GM12891 (cell line): ENCODE data around the gene CCIN.

ENCODE experiments used
- DNase-seq: peaks from one replicate; pipeline ENCODE4 v3.0.0; 2011; ENCODE audit warnings: low spot score; ENCODE audit not compliant: insufficient read length
- FAIRE-seq: peaks from 2 replicates; lab custom pipeline; 2011; peaks lifted over from hg19 to GRCh38; lab: Jason Lieb, UNC
- PAX5 ChIP-seq: IDR thresholded peaks from 2 replicates; pipeline ENCODE4 v1.6.1; 2011; ENCODE audit warnings: low read length, moderate library complexity, mild to moderate bottlenecking; ENCODE audit not compliant: insufficient read depth, severe bottlenecking
- POLR2A ChIP-seq: IDR thresholded peaks from 2 replicates; pipeline ENCODE4 v1.6.1; 2011; ENCODE audit warnings: low read depth, low read length, control low read depth
- POLR2AphosphoS5 ChIP-seq: IDR thresholded peaks from 2 replicates; pipeline ENCODE4 v1.6.1; 2011; ENCODE audit warnings: low read depth, low read length, control low read depth
- POU2F2 ChIP-seq: IDR thresholded peaks from 2 replicates; pipeline ENCODE4 v1.6.1; 2011; ENCODE audit warnings: low read depth, mild to moderate bottlenecking, control low read depth, low read length, moderate library complexity
- SPI1 ChIP-seq: IDR thresholded peaks from 2 replicates; pipeline ENCODE4 v1.6.1; 2011; ENCODE audit warnings: low read depth, low read length, control low read depth
- TAF1 ChIP-seq: IDR thresholded peaks from 2 replicates; pipeline ENCODE4 v1.6.1; 2011; ENCODE audit warnings: low read depth, low read length, control low read depth

The CCIN gene

GRCh38 chr9:36191686-36192085 is 22.5 kb downstream of the CCIN start:
- DNase-seq (no peak), FAIRE-seq (no peak)
- TF ChIP-seq TAF1 (no peak), POU2F2 (no peak), PAX5 (no peak), POLR2AphosphoS5 (no peak), POLR2A (no peak), SPI1 (no peak)

- TF ChIP-seq PAX5 (peak; percentile 35), POU2F2 (no peak)
- FAIRE-seq (no peak), DNase-seq (no peak)
Observed at GRCh38 chr9:36192196-36192595, 23.0 kb downstream of the CCIN start.

GRCh38 chr9:36193023-36193422 is 23.8 kb downstream of the CCIN start:
- FAIRE-seq = no peak

GRCh38 chr9:36194326-36195000 is 25.3 kb downstream of the CCIN start:
- no peak for DNase-seq
- no peak for TF ChIP-seq POLR2A
- TF ChIP-seq PAX5 = no peak
- TF ChIP-seq SPI1 = no peak
- no peak for TF ChIP-seq POU2F2
- no peak for TF ChIP-seq TAF1
- FAIRE-seq = peak; percentile 20

More at GRCh38 chr9:36193023-36193422, 23.8 kb downstream of the CCIN start:
- DNase-seq = no peak
- TF ChIP-seq POU2F2 (no peak), POLR2A (no peak), SPI1 (no peak), POLR2AphosphoS5 (no peak), TAF1 (no peak), PAX5 (no peak)

GRCh38 chr9:36204906-36205547 is 35.8 kb downstream of the CCIN start:
- no peak for TF ChIP-seq SPI1
- no peak for TF ChIP-seq PAX5
- no peak for TF ChIP-seq POLR2AphosphoS5
- no peak for TF ChIP-seq POU2F2
- no peak for TF ChIP-seq TAF1
- no peak for TF ChIP-seq POLR2A
- no peak for FAIRE-seq
- DNase-seq = no peak

- FAIRE-seq (no peak), DNase-seq (no peak)
- TF ChIP-seq SPI1 (no peak), POLR2A (no peak), PAX5 (no peak), POLR2AphosphoS5 (no peak), POU2F2 (no peak), TAF1 (no peak)
Observed at GRCh38 chr9:36207016-36207415, 37.8 kb downstream of the CCIN start.

- FAIRE-seq (no peak), DNase-seq (no peak)
- no peak for TF ChIP-seq POU2F2
- no peak for TF ChIP-seq POLR2AphosphoS5
- no peak for TF ChIP-seq PAX5
- no peak for TF ChIP-seq POLR2A
- TF ChIP-seq SPI1 = no peak
- no peak for TF ChIP-seq TAF1
Observed at GRCh38 chr9:36207546-36208012, 38.4 kb downstream of the CCIN start.

- no peak for FAIRE-seq
- DNase-seq = no peak
- TF ChIP-seq POU2F2 = no peak
Observed at GRCh38 chr9:36208521-36209253, 39.5 kb downstream of the CCIN start.

- FAIRE-seq (no peak), DNase-seq (no peak)
- TF ChIP-seq TAF1 (no peak), POU2F2 (no peak), POLR2AphosphoS5 (no peak), POLR2A (no peak), SPI1 (no peak), PAX5 (no peak)
Observed at GRCh38 chr9:36210722-36211121, 41.5 kb downstream of the CCIN start.

- FAIRE-seq (no peak), DNase-seq (no peak)
- no peak for TF ChIP-seq SPI1
- no peak for TF ChIP-seq POLR2AphosphoS5
- TF ChIP-seq POLR2A = no peak
- no peak for TF ChIP-seq TAF1
Observed at GRCh38 chr9:36211510-36211909, 42.3 kb downstream of the CCIN start.
